Measurements from ENCODE around the gene GRIK4.

The GRIK4 gene

GRCh38 chr11:120789391-120789790 lies 277.8 kb downstream of the GRIK4 start:
- H3K4me3 ChIP-seq (ENCODE audit: low read length): no peak overlapping the region
- no peak overlapping the region for H3K9ac ChIP-seq (ENCODE audit: low read length)
- H3K36me3 ChIP-seq (ENCODE audit: control insufficient read depth, insufficient read depth, low read length): no peaks in the 10 kb centered on the region
- no peaks in the 10 kb centered on the region for H3K27me3 ChIP-seq (ENCODE audit: control insufficient read depth, insufficient read depth, low read length)
- peaks cover 4% of the 10 kb centered on the region for H3K4me1 ChIP-seq (ENCODE audit: control insufficient read depth, insufficient read depth, low read length)
- no peaks in the 10 kb centered on the region for H3K9me3 ChIP-seq (ENCODE audit: control insufficient read depth, low read length)

GRCh38 chr11:120792306-120792705 lies 280.8 kb downstream of the GRIK4 start:
- Histone ChIP-seq H3K9ac (ENCODE audit: low read length) (no peak overlapping the region), H3K36me3 (ENCODE audit: control insufficient read depth, insufficient read depth, low read length) (no peaks in the 10 kb centered on the region), H3K9me3 (ENCODE audit: control insufficient read depth, low read length) (no peaks in the 10 kb centered on the region), H3K4me3 (ENCODE audit: low read length) (no peak overlapping the region), H3K27me3 (ENCODE audit: control insufficient read depth, insufficient read depth, low read length) (no peaks in the 10 kb centered on the region), H3K4me1 (ENCODE audit: control insufficient read depth, insufficient read depth, low read length) (peaks cover 4% of the 10 kb centered on the region)

- H3K4me1 ChIP-seq (ENCODE audit: control insufficient read depth, insufficient read depth, low read length): peaks cover 4% of the 10 kb centered on the region
- no peaks in the 10 kb centered on the region for H3K27me3 ChIP-seq (ENCODE audit: control insufficient read depth, insufficient read depth, low read length)
- no peak overlapping the region for H3K9ac ChIP-seq (ENCODE audit: low read length)
- H3K36me3 ChIP-seq (ENCODE audit: control insufficient read depth, insufficient read depth, low read length): no peaks in the 10 kb centered on the region
- no peaks in the 10 kb centered on the region for H3K9me3 ChIP-seq (ENCODE audit: control insufficient read depth, low read length)
- no peak overlapping the region for H3K4me3 ChIP-seq (ENCODE audit: low read length)
Observed at GRCh38 chr11:120793150-120793549, 281.6 kb downstream of the GRIK4 start.

GRCh38 chr11:120793806-120794479 lies 282.4 kb downstream of the GRIK4 start:
- H3K27me3 ChIP-seq (ENCODE audit: control insufficient read depth, insufficient read depth, low read length): no peaks in the 10 kb centered on the region
- no peak overlapping the region for H3K9ac ChIP-seq (ENCODE audit: low read length)
- no peaks in the 10 kb centered on the region for H3K36me3 ChIP-seq (ENCODE audit: control insufficient read depth, insufficient read depth, low read length)
- H3K9me3 ChIP-seq (ENCODE audit: control insufficient read depth, low read length): no peaks in the 10 kb centered on the region
- peaks cover 4% of the 10 kb centered on the region for H3K4me1 ChIP-seq (ENCODE audit: control insufficient read depth, insufficient read depth, low read length)
- no peak overlapping the region for H3K4me3 ChIP-seq (ENCODE audit: low read length)

GRCh38 chr11:120794748-120795147 lies 283.2 kb downstream of the GRIK4 start:
- no peaks in the 10 kb centered on the region for H3K9me3 ChIP-seq (ENCODE audit: control insufficient read depth, low read length)
- no peaks in the 10 kb centered on the region for H3K36me3 ChIP-seq (ENCODE audit: control insufficient read depth, insufficient read depth, low read length)
- no peak overlapping the region for H3K9ac ChIP-seq (ENCODE audit: low read length)
- H3K27me3 ChIP-seq (ENCODE audit: control insufficient read depth, insufficient read depth, low read length): no peaks in the 10 kb centered on the region
- H3K4me1 ChIP-seq (ENCODE audit: control insufficient read depth, insufficient read depth, low read length): peaks cover 4% of the 10 kb centered on the region
- no peak overlapping the region for H3K4me3 ChIP-seq (ENCODE audit: low read length)

GRCh38 chr11:120795185-120795584 lies 283.6 kb downstream of the GRIK4 start:
- no peak overlapping the region for H3K4me3 ChIP-seq (ENCODE audit: low read length)
- no peaks in the 10 kb centered on the region for H3K36me3 ChIP-seq (ENCODE audit: control insufficient read depth, insufficient read depth, low read length)
- H3K27me3 ChIP-seq (ENCODE audit: control insufficient read depth, insufficient read depth, low read length): no peaks in the 10 kb centered on the region
- no peaks in the 10 kb centered on the region for H3K9me3 ChIP-seq (ENCODE audit: control insufficient read depth, low read length)
- H3K4me1 ChIP-seq (ENCODE audit: control insufficient read depth, insufficient read depth, low read length): peaks cover 4% of the 10 kb centered on the region
- no peak overlapping the region for H3K9ac ChIP-seq (ENCODE audit: low read length)

- H3K9me3 ChIP-seq (ENCODE audit: control insufficient read depth, low read length): no peaks in the 10 kb centered on the region
- H3K27me3 ChIP-seq (ENCODE audit: control insufficient read depth, insufficient read depth, low read length): no peaks in the 10 kb centered on the region
- no peak overlapping the region for H3K9ac ChIP-seq (ENCODE audit: low read length)
- H3K4me1 ChIP-seq (ENCODE audit: control insufficient read depth, insufficient read depth, low read length): peaks cover 4% of the 10 kb centered on the region
- no peak overlapping the region for H3K4me3 ChIP-seq (ENCODE audit: low read length)
- no peaks in the 10 kb centered on the region for H3K36me3 ChIP-seq (ENCODE audit: control insufficient read depth, insufficient read depth, low read length)
Observed at GRCh38 chr11:120797143-120797542, 285.6 kb downstream of the GRIK4 start.

- H3K36me3 ChIP-seq (ENCODE audit: control insufficient read depth, insufficient read depth, low read length): no peaks in the 10 kb centered on the region
- H3K4me3 ChIP-seq (ENCODE audit: low read length): no peak overlapping the region
- H3K9ac ChIP-seq (ENCODE audit: low read length): no peak overlapping the region
- no peaks in the 10 kb centered on the region for H3K4me1 ChIP-seq (ENCODE audit: control insufficient read depth, insufficient read depth, low read length)
- H3K9me3 ChIP-seq (ENCODE audit: control insufficient read depth, low read length): no peaks in the 10 kb centered on the region
- H3K27me3 ChIP-seq (ENCODE audit: control insufficient read depth, insufficient read depth, low read length): no peaks in the 10 kb centered on the region
Observed at GRCh38 chr11:120798854-120799253, 287.3 kb downstream of the GRIK4 start.

- H3K4me1 ChIP-seq (ENCODE audit: control insufficient read depth, insufficient read depth, low read length): no peaks in the 10 kb centered on the region
Observed at GRCh38 chr11:120800206-120800605, 288.7 kb downstream of the GRIK4 start.

GRCh38 chr11:120801801-120802689 lies 290.5 kb downstream of the GRIK4 start:
- Histone ChIP-seq H3K9me3 (ENCODE audit: control insufficient read depth, low read length) (no peaks in the 10 kb centered on the region), H3K4me1 (ENCODE audit: control insufficient read depth, insufficient read depth, low read length) (no peaks in the 10 kb centered on the region), H3K4me3 (ENCODE audit: low read length) (no peak overlapping the region), H3K27me3 (ENCODE audit: control insufficient read depth, insufficient read depth, low read length) (peaks cover 4% of the 10 kb centered on the region), H3K36me3 (ENCODE audit: control insufficient read depth, insufficient read depth, low read length) (no peaks in the 10 kb centered on the region), H3K9ac (ENCODE audit: low read length) (no peak overlapping the region)

More at GRCh38 chr11:120800206-120800605, 288.7 kb downstream of the GRIK4 start:
- Histone ChIP-seq H3K36me3 (ENCODE audit: control insufficient read depth, insufficient read depth, low read length) (no peaks in the 10 kb centered on the region), H3K27me3 (ENCODE audit: control insufficient read depth, insufficient read depth, low read length) (no peaks in the 10 kb centered on the region), H3K9ac (ENCODE audit: low read length) (no peak overlapping the region), H3K4me3 (ENCODE audit: low read length) (no peak overlapping the region), H3K9me3 (ENCODE audit: control insufficient read depth, low read length) (no peaks in the 10 kb centered on the region)

GRCh38 chr11:120805960-120806555 lies 294.5 kb downstream of the GRIK4 start:
- Histone ChIP-seq H3K9me3 (ENCODE audit: control insufficient read depth, low read length) (no peaks in the 10 kb centered on the region), H3K4me1 (ENCODE audit: control insufficient read depth, insufficient read depth, low read length) (no peaks in the 10 kb centered on the region), H3K27me3 (ENCODE audit: control insufficient read depth, insufficient read depth, low read length) (peaks cover 11% of the 10 kb centered on the region), H3K4me3 (ENCODE audit: low read length) (no peak overlapping the region), H3K9ac (ENCODE audit: low read length) (no peak overlapping the region), H3K36me3 (ENCODE audit: control insufficient read depth, insufficient read depth, low read length) (no peaks in the 10 kb centered on the region)
